ENCODE results near the gene TNFRSF1B. TPM values are rescaled to one million over a fixed set of nuclear protein-coding genes. Genes with fewer than 3 reads are reported as not detected.

TNFRSF1B gene
- total RNA-seq, 1 experiment from 2014 or later: 3.5 TPM

DNA sequence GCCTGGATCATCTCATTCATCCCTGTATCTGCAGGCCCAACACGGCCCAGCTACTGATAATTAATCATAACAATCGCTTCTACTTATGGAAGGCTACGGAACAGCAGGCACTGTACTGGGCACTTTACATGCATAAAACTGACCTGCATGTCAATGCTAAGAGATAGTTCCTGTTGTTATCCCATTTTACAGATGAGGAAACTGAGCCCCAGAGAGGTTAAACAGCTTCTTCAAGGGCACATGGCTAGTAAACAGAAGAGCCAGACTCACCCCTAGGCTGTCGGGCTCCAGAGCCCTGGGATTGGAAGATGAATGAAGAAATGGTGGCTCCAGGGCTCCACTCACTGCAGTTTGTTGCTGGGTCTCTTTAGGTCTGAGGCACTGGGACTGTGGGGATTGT lies 35.8 kb downstream of the TNFRSF1B start:
- BruUV-seq (replicated peaks): no TSS peak
- ChIA-PET CTCF (no interaction called here), POLR2A (no interaction called here)
- H3K27ac Mint-ChIP-seq (ENCODE audit: unreplicated experiment): no peak overlapping the region
- no peak for DNase-seq
- Histone ChIP-seq H3K27me3 (replicated peaks; ENCODE audit: control insufficient read depth, insufficient read depth, low read length) (no peaks in the 10 kb centered on the region), H3K36me3 (ENCODE audit: control insufficient read depth, insufficient read depth, low read length) (no peaks in the 10 kb centered on the region), H3K4me1 (no peaks in the 10 kb centered on the region), H3K9me3 (no peaks in the 10 kb centered on the region), H3K4me3 (ENCODE audit: low read depth, low read length) (no peak overlapping the region)
- H3K9me3 Mint-ChIP-seq (ENCODE audit: unreplicated experiment): no peaks in the 10 kb centered on the region
- H3K27me3 Mint-ChIP-seq (ENCODE audit: insufficient read depth, unreplicated experiment): no peaks in the 10 kb centered on the region
- H3K4me1 Mint-ChIP-seq (ENCODE audit: low read depth, unreplicated experiment): no peaks in the 10 kb centered on the region
- intact Hi-C loops (cut with micrococcal nuclease; ENCODE audit: unreplicated experiment): no loop called here
- no peaks in the 10 kb centered on the region for H3K36me3 Mint-ChIP-seq (ENCODE audit: insufficient read depth, unreplicated experiment)
- TF ChIP-seq, protein P1, sequence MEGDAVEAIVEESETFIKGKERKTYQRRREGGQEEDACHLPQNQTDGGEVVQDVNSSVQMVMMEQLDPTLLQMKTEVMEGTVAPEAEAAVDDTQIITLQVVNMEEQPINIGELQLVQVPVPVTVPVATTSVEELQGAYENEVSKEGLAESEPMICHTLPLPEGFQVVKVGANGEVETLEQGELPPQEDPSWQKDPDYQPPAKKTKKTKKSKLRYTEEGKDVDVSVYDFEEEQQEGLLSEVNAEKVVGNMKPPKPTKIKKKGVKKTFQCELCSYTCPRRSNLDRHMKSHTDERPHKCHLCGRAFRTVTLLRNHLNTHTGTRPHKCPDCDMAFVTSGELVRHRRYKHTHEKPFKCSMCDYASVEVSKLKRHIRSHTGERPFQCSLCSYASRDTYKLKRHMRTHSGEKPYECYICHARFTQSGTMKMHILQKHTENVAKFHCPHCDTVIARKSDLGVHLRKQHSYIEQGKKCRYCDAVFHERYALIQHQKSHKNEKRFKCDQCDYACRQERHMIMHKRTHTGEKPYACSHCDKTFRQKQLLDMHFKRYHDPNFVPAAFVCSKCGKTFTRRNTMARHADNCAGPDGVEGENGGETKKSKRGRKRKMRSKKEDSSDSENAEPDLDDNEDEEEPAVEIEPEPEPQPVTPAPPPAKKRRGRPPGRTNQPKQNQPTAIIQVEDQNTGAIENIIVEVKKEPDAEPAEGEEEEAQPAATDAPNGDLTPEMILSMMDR (IDR thresholded peaks at IDR 0.05; ENCODE audit: insufficient read depth in 1 of 2, low read depth in 1 of 2, low read length in 1 of 2, severe bottlenecking in 1 of 2, unreplicated experiment in 1 of 2): no peak
- no peak overlapping the region for H3K4me3 Mint-ChIP-seq (ENCODE audit: unreplicated experiment)

DNA sequence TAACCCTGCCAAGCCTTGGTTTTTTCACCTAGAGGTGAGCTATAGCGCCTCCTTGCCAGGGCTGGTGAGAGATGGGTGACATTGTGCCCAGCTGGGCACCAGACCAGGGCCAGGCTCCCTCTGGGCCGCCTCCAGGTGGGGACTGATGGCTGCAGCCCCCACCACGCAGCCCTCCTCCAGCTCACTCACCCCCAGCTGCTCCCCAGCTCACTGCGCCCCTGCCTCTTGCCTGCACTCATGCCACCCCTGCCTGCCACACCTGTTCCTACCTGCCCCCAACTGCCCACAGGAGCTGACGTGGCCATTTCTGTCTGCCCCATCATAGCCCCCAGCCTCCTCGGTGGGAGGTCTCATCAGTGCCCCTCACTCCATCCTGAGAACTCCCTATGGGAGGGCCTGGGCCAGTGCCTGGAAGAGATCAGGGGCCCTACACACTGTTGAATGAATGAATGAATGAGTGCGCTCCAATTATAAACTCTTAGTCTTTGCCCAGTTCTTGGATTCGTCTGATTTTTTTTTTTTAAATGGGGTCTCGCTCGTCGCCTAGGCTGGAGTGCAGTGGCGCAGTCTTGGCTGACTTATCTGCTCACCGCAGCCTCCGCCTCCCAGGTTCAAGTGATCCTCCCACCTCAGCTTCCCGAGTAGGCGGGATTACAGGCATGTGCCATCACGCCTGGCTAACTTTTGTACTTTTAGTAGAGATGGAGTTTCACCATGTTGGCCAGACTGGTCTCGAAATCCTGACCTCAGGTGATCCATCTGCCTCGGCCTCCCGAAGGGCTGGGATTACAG lies 36.6 kb downstream of the TNFRSF1B start:
- H3K9me3 Mint-ChIP-seq (ENCODE audit: unreplicated experiment): no peaks in the 10 kb centered on the region
- POLR2A ChIA-PET: interaction anchor here (0.6 kb wide), 1 partner anchor 250 kb away, joined by 8 read pairs; no protein-coding TSS in a partner anchor
- H3K27ac Mint-ChIP-seq (ENCODE audit: unreplicated experiment): no peak overlapping the region
- no peaks in the 10 kb centered on the region for H3K36me3 Mint-ChIP-seq (ENCODE audit: insufficient read depth, unreplicated experiment)
- intact Hi-C loops (cut with micrococcal nuclease; ENCODE audit: unreplicated experiment): no loop called here
- no peaks in the 10 kb centered on the region for H3K27me3 ChIP-seq (replicated peaks; ENCODE audit: control insufficient read depth, insufficient read depth, low read length)
- TF ChIP-seq, protein P1 (IDR thresholded peaks at IDR 0.05; ENCODE audit: insufficient read depth in 1 of 2, low read depth in 1 of 2, low read length in 1 of 2, severe bottlenecking in 1 of 2, unreplicated experiment in 1 of 2): no peak
- CTCF ChIA-PET: no interaction called here
- no peaks in the 10 kb centered on the region for H3K36me3 ChIP-seq (ENCODE audit: control insufficient read depth, insufficient read depth, low read length)
- no peaks in the 10 kb centered on the region for H3K27me3 Mint-ChIP-seq (ENCODE audit: insufficient read depth, unreplicated experiment)
- H3K9me3 ChIP-seq: no peaks in the 10 kb centered on the region
- H3K4me3 ChIP-seq (ENCODE audit: low read depth, low read length): no peak overlapping the region
- no peak for DNase-seq
- no peak overlapping the region for H3K4me3 Mint-ChIP-seq (ENCODE audit: unreplicated experiment)
- H3K4me1 Mint-ChIP-seq (ENCODE audit: low read depth, unreplicated experiment): no peaks in the 10 kb centered on the region
- BruUV-seq (replicated peaks): no TSS peak
- H3K4me1 ChIP-seq: no peaks in the 10 kb centered on the region

DNA sequence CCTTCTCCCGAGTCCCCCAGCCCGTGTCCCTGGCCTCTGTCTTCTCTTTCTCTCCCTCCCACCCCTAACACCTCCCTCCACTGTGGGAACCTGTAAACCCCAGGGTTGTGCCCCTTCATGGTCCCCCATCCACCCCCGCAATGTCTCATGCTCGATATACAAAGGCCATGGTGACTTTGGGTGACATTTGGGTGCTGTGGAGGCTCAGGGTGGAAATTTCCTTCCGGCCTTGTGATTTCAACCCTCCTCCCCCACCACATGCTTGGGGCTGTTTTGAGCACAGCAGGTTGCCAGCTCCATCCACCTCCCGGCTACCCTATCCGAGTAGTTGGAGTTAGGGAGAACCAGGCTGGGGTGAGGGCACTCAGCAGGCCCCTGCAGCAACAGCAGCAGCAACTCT lies 37.3 kb downstream of the TNFRSF1B start:
- BruUV-seq (replicated peaks): no TSS peak
- intact Hi-C loops (cut with micrococcal nuclease; ENCODE audit: unreplicated experiment): no loop called here

More for the DNA sequence above, 37.3 kb downstream of the TNFRSF1B start:
- Mint-ChIP-seq H3K9me3 (ENCODE audit: unreplicated experiment) (no peaks in the 10 kb centered on the region), H3K27me3 (ENCODE audit: insufficient read depth, unreplicated experiment) (no peaks in the 10 kb centered on the region), H3K36me3 (ENCODE audit: insufficient read depth, unreplicated experiment) (no peaks in the 10 kb centered on the region), H3K4me3 (ENCODE audit: unreplicated experiment) (no peak overlapping the region), H3K4me1 (ENCODE audit: low read depth, unreplicated experiment) (no peaks in the 10 kb centered on the region), H3K27ac (ENCODE audit: unreplicated experiment) (no peak overlapping the region)
- Histone ChIP-seq H3K9me3 (no peaks in the 10 kb centered on the region), H3K36me3 (ENCODE audit: control insufficient read depth, insufficient read depth, low read length) (no peaks in the 10 kb centered on the region), H3K4me1 (no peaks in the 10 kb centered on the region), H3K4me3 (ENCODE audit: low read depth, low read length) (no peak overlapping the region), H3K27me3 (replicated peaks; ENCODE audit: control insufficient read depth, insufficient read depth, low read length) (no peaks in the 10 kb centered on the region)
- ChIA-PET CTCF (no interaction called here), POLR2A (interaction anchor here (0.6 kb wide), 1 partner anchor 251 kb away, joined by 8 read pairs; no protein-coding TSS in a partner anchor)
- DNase-seq: no peak
- TF ChIP-seq, protein P1 (IDR thresholded peaks at IDR 0.05; ENCODE audit: insufficient read depth in 1 of 2, low read depth in 1 of 2, low read length in 1 of 2, severe bottlenecking in 1 of 2, unreplicated experiment in 1 of 2): no peak

All from Caco-2 (cell line).